Measurements from ENCODE around the gene RHOJ.

- no peak for TF ChIP-seq MAX (IDR thresholded peaks at IDR 0.05)
- TF ChIP-seq CTCF (IDR thresholded peaks at IDR 0.05; ENCODE audit: low read depth, low read length, missing input control), result no peak
- no peak for TF ChIP-seq TAF1 (conservative IDR thresholded peaks at IDR 0.05)
- no peak for TF ChIP-seq ZBTB33 (IDR thresholded peaks at IDR 0.05)
Observed at GRCh38 chr14:63212776-63213500, 8.7 kb downstream of the RHOJ start.

Data from liver (tissue), 3 donors.